ENCODE measurements around the gene PHAF1. TPM values are rescaled to one million over a fixed set of nuclear protein-coding genes. Genes with fewer than 3 reads are reported as not detected.
"Not testable (repeated sequence)": the region's sequence is repeated elsewhere in the genome, so short reads cannot be mapped to it uniquely, and the experiment has no call there.

Gene PHAF1
- total RNA-seq, 1 donor from 2014 or later, result 19.6 TPM

GRCh38 chr16:67104061-67104460 lies 5.7 kb upstream of the PHAF1 start:
- intact Hi-C loops (cut with micrococcal nuclease), result no loop called here

GRCh38 chr16:67104845-67105244 lies 4.9 kb upstream of the PHAF1 start:
- intact Hi-C loops (cut with micrococcal nuclease), result no loop called here

GRCh38 chr16:67105246-67105645 lies 4.5 kb upstream of the PHAF1 start:
- intact Hi-C loops (cut with micrococcal nuclease), result no loop called here

GRCh38 chr16:67105881-67106280 lies 3.9 kb upstream of the PHAF1 start:
- intact Hi-C loops (cut with micrococcal nuclease), result no loop called here

GRCh38 chr16:67108489-67108888 lies 1.3 kb upstream of the PHAF1 start:
- intact Hi-C loops (cut with micrococcal nuclease), result loop anchor here (2.0 kb wide), 1 partner anchor 42 kb away; the partner anchor contains the start of gene B3GNT9

- intact Hi-C loops (cut with micrococcal nuclease), result loop anchor here (1.0 to 2.0 kb wide), 8 partner anchors 8 to 132 kb away; partner anchors contain the start of genes B3GNT9, FBXL8, MATCAP1 and TRADD
These were observed 772 bp upstream of the PHAF1 start for GRCh38 chr16:67108931-67109406.

GRCh38 chr16:67111951-67112444 lies 2.3 kb downstream of the PHAF1 start:
- intact Hi-C loops (cut with micrococcal nuclease), result loop anchor here (5.0 kb wide), 1 partner anchor 370 kb away; the partner anchor contains the start of genes AGRP and ATP6V0D1

GRCh38 chr16:67112591-67113399 lies 3.1 kb downstream of the PHAF1 start:
- intact Hi-C loops (cut with micrococcal nuclease), result loop anchor here (5.0 kb wide), 1 partner anchor 370 kb away; the partner anchor contains the start of genes AGRP and ATP6V0D1

GRCh38 chr16:67114793-67115192 lies 5.1 kb downstream of the PHAF1 start:
- intact Hi-C loops (cut with micrococcal nuclease), result loop anchor here (5.0 kb wide), 1 partner anchor 368 kb away; the partner anchor contains the start of genes AGRP and ATP6V0D1

- intact Hi-C loops (cut with micrococcal nuclease), result no loop called here
These were observed 5.9 kb downstream of the PHAF1 start for GRCh38 chr16:67115639-67116038.

GRCh38 chr16:67116388-67117311 lies 6.9 kb downstream of the PHAF1 start:
- intact Hi-C loops (cut with micrococcal nuclease), result no loop called here

GRCh38 chr16:67117716-67118115 lies 8.0 kb downstream of the PHAF1 start:
- intact Hi-C loops (cut with micrococcal nuclease), result no loop called here

GRCh38 chr16:67120025-67120424 lies 10.3 kb downstream of the PHAF1 start:
- intact Hi-C loops (cut with micrococcal nuclease), result no loop called here

GRCh38 chr16:67122799-67123198 lies 13.1 kb downstream of the PHAF1 start:
- intact Hi-C loops (cut with micrococcal nuclease), result not testable (repeated sequence)

- intact Hi-C loops (cut with micrococcal nuclease), result no loop called here
These were observed 18.7 kb downstream of the PHAF1 start for GRCh38 chr16:67128417-67128816.

- intact Hi-C loops (cut with micrococcal nuclease), result no loop called here
These were observed 19.1 kb downstream of the PHAF1 start for GRCh38 chr16:67128887-67129286.

GRCh38 chr16:67129422-67129821 lies 19.7 kb downstream of the PHAF1 start:
- intact Hi-C loops (cut with micrococcal nuclease), result no loop called here

GRCh38 chr16:67137605-67138004 lies 27.9 kb downstream of the PHAF1 start:
- intact Hi-C loops (cut with micrococcal nuclease), result no loop called here

GRCh38 chr16:67141391-67141790 lies 31.6 kb downstream of the PHAF1 start:
- intact Hi-C loops (cut with micrococcal nuclease), result no loop called here

- intact Hi-C loops (cut with micrococcal nuclease), result no loop called here
These were observed 32.6 kb downstream of the PHAF1 start for GRCh38 chr16:67142342-67142741.

- intact Hi-C loops (cut with micrococcal nuclease), result no loop called here
These were observed 35.2 kb downstream of the PHAF1 start for GRCh38 chr16:67144943-67145342.

All from T-helper 1 cell treated with Interleukin-12 subunit alpha and Interleukin-12 subunit beta and Interleukin-4 antibody, amounts not matched to agents 30 ng/mL and 1 ng/mL, for 36 hours (primary cell).